M059J (cell line): ENCODE results near the gene CBFB. TPM values are rescaled to one million over a fixed set of nuclear protein-coding genes. Genes with fewer than 3 reads are reported as not detected.
A peak's percentile ranks its signal among the peaks of the same experiment; 100 is the strongest.
"Not testable (repeated sequence)": the region's sequence is repeated elsewhere in the genome, so short reads cannot be mapped to it uniquely, and the experiment has no call there.

Experiments used
- DNase-seq: peaks from one replicate; pipeline ENCODE4 v3.0.0-alpha.2; 2012; ENCODE audit warnings: low read depth
- total RNA-seq: library from RNA; depleted of rRNA; stranded (reverse); fragments of >200 nt; shearing (Covaris generic); gene quantifications from 2 replicates; pipeline ENCODE4 v1.2.3, GENCODE V29; 2014; rRNA removed

CBFB gene
- total RNA-seq = 86.5 and 111 TPM in 2 replicates

DNA sequence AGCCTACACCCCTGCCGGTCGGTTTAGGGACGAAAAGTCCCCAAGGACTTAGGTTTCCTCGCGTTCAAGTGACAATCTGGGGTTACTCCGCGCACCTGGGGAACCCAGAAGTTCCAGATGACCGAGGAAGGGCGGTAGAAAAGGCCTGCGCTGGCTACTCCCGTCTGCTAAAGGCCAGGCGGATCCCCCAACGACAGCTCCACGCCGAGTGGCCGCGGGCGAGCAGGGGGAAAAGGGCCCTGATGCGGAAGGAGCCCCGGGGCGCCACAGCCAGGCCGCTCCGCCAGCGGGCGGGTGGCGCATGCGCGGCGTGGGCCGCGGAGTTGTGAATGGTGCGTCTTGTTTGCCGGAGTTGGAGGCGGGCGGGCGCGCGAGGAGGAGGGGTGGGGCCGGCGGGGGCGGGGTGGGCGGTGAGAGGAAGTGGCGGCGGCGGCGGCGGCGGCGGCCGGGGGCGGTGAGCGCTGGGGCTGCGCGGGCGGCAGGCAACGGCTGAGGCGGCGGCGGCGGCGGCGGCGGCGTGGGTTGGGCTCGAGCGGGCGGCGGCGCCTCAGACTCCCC lies at the start of gene CBFB:
Gene CBFB, plus strand, starts transcription at position 454 of the 558 bp plus-strand sequence. CDS start 259 bp downstream, outside the sequence.
- peak; percentile 90 for DNase-seq

DNA sequence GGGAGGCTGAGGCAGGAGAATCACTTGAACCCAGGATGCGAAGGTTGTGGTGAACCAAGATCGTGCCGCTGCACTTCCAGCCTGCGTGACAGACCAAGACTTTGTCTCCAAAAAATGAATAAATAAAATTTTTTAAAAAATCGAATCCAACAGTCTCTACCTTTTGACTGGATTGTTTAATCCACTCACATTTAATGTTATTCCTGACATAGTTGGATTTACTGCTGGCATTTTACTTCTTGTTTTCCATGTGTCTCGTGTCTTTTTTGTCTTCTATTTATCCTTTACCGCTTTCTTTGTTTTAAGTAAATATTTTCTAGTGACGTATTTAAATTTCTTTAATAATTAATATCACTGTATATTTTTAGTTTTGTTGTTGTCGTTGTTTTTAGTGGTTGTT lies 45.9 kb upstream of the CBFB start:
- no peak for DNase-seq

DNA sequence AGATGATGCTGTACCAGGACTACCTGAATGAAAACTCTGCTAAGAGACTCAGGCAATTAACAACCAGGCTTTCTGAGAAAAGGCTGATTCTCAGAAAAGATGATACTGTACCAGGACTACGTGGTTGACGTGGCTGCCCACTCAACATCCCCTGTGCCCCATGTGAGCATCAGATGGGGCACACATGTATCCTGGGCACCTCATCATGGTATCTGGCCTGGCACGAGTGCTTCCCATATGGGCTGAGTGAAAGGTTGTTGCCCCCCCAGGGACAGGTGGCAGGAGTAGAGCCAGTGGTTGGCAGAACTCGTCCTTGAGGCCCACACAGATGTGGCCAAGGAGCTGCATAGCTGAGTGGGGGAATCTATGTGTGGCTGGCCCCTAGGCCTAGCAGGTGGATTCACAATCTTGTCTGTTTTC lies 44.0 kb upstream of the CBFB start:
- DNase-seq = no peak

DNA sequence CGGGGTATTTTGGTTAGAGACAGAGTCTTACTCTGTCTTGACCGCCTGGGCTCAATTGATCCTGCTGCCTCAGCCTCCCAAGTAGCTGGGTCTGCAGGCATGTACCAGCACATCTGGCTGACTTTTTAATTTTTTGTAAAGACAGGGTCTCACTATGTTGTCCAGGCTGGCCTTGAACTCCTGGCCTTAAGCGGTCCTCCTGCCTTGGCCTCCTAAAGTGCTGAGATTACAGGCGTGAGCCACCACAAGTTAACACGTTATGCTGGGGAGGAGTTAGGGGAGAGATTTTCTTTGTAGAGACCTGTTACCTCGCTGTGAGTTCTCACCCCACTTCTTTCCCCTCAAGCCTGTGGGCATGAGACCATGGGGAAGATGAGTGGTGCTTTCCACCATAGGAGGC lies 42.4 kb upstream of the CBFB start:
- DNase-seq = no peak

DNA sequence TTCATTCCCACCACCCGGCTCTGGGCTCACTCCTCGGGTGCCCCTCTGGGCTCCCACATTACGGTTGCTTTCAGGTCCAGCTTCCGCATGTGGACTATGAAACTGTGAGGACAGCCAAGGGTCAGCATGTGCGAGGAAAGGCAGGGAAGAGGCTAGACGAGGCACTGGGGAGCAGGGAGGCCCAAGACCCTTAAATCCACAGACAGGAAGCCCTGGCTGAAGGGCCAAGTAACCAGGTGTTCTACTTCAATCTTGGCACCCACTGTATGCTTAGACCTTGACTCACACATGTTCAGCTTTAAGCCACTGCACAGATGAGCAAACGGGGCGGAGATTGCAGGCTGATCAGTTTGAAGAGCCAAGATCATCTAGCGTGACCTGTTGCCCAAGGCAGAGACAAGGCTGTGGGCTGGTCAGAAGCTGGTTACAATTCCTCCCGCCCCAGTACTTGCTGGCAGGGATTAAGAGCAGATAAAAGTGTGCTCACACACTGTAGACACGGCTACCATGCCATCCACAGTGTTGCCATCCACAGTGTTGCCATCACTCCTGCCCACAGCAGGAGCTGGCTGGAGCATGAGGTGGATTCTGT lies 40.7 kb upstream of the CBFB start, which contains the start of gene CES4A:
Gene CES4A, plus strand, starts transcription at position 393 of the 592 bp plus-strand sequence. Its CDS starts 184 bp downstream, at position 577.
- DNase-seq = peak; percentile 40

DNA sequence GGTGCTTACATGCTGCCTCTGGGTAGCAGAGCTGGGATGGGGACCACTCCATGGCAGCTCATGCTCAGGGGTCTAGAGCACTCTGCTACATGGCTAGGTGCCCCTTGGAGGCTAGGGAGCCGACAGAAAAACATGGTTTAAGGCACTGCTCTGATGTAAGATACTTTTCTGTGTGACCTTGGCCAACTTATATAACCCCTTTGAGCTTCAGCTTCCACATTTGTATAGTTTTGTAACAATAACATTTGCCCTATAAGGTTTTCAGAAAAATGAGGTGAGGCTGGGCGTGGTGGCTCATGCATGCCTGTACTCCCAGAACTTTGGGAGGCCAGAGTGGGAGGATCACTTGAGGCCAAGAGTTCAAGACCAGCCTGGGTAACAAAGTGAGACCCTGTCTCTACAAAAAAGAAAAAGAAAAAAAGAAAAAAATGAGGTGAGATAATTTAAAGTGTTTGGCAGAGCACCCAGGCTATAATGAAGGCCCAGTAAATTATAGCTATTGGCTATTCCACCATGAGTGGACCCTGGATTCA lies 37.3 kb upstream of the CBFB start:
- DNase-seq = no peak

DNA sequence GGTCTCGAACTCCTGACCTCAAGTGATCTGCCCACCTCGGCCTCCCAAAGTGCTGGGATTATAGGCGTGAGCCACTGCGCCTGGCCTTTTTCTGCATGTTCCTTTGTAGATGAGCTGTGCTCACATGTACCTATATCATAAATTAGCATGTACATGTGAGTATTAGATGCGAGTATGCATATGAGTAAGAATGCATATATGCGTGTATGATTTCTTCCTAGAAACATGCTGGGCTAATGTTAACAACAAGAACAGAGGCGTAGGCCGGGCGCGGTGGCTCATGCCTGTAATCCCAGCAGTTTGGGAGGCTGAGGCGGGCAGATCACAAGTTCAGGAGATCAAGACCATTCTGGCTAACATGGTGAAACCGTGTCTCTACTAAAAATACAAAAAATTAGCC lies 35.4 kb upstream of the CBFB start:
- not testable (repeated sequence) for DNase-seq

DNA sequence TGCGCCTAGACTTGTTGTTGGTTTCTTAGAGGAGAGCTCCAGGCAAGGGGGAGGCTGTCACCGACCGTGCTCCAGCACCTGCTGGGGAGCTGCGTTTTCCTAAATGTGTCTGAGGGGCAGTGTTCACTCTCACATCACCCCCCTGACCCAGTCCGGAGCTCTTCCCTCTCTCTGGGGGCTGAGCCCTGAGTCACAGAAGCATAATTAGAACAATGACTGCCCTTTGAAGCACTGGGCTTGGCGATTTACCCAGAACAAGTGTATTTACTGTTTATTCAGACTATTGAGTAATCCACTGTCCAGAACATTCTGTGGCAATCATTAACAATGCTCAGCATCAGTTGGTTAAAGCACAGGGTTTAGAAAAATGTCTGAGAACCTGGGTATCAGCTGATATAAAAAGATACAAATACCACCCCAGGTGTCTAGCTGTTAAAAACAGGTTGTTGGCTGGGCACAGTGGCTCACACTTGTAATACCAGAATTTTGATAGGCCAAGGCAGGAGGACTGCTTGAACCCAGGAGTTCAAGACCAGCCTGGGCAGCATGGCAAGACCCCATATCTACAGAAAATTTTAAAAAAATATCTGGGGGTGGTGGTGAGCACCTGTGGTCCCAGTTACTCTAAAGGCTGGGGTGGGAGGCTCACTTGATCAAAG lies 32.5 kb upstream of the CBFB start:
- peak; percentile 61 for DNase-seq

DNA sequence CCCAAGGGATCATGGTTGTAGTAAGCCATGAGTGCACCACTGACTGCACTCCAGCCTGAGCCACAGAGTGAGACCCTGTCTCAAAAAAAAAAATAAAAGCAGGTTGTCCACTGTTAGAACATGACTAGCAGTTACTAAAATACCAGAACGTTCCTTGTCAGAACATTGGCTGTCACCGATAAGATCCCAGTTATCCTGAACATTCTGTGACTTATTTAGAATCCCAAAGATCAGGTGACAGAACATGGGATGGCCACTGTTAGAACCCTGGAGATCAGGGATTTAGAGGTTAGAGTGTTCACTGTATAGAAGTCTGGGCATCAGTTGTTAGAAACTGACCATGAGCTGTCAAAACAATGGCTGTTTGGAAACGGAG lies 32.0 kb upstream of the CBFB start:
- DNase-seq = no peak

DNA sequence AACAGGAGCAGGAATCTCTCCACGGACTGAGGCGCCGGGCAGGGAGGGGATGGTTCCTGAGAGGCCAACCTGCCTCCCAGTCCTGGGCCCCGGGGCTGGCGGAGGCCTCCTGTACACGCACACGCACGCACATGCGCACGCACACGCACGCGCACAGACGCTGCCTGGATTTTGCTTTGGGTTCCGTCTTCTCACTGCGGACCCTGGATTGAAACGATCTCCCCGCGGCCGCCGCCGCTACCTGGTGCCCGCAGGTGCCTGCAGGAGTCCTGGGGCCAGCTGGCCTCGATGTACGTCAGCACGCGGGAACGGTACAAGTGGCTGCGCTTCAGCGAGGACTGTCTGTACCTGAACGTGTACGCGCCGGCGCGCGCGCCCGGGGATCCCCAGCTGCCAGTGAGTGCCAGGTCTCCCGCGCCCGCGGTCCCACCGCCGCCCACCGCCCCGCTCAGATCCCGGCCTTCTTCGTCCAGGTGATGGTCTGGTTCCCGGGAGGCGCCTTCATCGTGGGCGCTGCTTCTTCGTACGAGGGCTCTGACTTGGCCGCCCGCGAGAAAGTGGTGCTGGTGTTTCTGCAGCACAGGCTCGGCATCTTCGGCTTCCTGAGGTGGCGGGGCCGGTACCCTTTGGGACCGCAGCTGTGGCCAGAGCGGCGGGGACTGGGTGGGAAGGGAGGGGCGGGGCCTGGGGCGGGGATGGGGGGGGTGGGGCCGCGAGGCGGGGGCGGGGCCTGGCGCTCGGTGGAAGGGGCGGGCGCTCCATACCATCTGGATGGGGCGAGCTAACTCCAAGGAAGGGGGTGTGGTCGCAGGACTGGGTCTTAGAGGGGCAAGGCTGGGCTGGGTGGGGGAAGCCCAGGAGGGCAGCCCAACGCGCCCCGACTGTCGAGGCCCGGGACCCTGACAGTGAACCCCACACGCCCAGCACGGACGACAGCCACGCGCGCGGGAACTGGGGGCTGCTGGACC lies 28.3 kb upstream of the CBFB start:
- DNase-seq = no peak

DNA sequence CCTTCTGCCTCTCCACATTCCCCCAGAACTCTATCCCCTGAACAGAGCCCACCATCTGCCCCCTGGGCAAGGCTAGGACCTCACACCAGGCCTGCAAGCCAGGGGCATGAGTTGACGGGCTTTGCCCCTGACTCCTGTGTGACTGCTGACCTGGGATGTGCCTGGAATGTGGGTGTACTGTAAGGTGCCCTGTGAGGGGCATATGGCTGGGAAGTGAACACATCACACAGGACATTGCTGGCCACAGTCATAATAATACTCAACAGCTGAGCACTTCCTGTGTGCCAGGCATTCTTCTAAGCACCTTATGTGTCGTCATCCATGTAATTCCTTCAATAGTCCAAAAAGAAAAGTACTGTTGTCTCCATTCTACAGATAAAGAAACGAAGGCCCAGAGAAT lies 27.2 kb upstream of the CBFB start:
- DNase-seq = peak; percentile 39

DNA sequence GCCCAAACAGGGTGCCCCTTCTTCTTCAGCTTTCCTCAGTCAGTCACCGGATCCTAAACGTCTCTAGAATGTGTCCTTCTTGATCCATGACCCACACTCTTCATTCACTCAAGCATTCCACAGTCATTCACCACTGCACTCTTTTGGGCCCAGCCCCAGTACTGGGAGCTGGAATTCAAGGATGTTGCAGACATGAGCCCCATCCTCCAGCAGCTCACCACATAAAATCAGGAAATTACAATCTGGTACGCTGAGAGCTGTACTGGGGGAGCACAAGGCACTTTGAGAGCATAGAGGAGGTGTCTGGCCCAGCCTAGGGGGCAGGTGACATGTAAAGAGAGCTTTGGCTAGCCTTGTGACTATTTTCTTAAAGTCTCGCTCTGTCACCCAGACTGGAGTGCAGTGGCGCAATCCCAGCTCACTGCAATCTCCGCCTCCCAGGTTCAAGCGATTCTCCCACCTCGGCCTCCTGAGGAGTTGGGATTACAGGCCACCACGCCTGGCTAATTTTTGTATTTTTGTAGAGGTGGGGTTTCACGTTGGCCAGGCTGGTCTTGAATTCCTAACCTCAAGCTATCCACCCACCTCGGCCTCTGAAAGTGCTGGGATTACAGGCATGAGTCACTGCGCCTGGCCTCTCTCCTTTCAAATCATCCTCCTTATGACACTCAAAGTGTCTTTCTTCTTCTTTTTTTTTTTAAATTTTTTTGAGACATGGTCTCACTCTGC lies 21.9 kb upstream of the CBFB start:
- peak; percentile 29 for DNase-seq

DNA sequence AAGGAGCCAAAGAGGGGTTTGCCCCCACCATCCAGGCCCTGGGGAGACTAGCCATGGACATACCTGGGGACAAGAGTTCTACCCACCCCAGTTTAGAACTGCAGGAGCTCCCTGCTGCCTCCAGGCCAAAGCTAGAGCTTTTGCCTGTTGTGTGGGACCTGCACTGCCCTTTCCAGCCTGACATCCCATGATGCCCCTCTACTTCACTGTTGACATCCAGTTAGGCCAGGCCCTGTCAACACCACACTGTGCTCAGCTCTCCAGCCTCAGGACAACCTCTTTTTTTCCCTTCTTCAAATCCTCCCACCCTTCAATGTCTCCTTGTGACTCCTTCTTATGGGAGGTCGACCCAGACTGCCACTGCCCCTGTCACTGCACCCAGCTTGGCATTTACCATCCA lies 19.8 kb upstream of the CBFB start:
- no peak for DNase-seq

DNA sequence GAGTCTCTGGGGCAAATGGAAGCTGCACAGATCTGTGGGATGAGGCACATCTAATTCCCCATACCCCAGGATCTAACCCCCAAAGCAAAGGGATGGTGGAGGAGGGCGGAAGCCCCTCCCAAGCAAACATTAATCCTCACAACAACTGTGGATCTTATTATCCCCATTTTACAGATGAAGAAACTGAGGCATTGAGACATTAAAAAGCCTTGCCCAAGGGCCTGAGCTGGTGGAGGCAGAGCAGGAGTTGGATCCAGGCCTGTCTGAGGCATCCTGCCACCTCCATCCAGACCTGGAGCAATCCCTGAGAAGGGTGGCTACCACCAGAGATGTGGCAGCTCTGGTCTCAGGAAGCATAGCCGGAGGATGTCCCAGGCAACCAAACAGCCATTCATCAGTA lies 17.7 kb upstream of the CBFB start:
- no peak for DNase-seq

DNA sequence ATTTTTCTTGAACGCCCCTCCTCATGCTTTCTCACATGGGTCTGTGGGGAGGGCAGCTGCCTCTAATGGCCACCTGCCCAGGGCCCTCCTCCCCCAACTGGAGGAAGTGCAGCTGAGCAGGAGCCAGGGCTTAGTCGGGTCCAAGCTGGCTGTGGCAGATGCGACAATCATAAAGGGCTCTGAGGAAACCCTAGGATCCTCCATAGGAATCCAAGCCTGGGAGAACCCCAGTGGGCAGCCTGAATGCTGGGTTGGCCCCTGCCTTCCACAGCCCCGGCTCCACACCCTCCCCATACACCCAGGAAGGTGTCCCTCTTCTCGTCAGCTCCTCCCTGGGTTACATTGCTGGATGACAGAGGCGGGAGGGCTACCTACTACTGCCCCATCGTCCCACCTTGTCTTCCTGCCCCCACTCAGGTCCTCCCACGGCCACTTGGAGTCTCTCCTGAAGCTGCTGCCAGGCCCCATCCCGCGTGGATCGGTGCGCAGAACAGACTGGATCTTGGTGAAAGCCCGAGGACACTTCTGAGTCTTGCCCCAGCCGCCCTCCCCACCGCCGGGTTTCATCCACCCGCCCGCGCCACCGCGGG lies 15.6 kb upstream of the CBFB start:
- no peak for DNase-seq

DNA sequence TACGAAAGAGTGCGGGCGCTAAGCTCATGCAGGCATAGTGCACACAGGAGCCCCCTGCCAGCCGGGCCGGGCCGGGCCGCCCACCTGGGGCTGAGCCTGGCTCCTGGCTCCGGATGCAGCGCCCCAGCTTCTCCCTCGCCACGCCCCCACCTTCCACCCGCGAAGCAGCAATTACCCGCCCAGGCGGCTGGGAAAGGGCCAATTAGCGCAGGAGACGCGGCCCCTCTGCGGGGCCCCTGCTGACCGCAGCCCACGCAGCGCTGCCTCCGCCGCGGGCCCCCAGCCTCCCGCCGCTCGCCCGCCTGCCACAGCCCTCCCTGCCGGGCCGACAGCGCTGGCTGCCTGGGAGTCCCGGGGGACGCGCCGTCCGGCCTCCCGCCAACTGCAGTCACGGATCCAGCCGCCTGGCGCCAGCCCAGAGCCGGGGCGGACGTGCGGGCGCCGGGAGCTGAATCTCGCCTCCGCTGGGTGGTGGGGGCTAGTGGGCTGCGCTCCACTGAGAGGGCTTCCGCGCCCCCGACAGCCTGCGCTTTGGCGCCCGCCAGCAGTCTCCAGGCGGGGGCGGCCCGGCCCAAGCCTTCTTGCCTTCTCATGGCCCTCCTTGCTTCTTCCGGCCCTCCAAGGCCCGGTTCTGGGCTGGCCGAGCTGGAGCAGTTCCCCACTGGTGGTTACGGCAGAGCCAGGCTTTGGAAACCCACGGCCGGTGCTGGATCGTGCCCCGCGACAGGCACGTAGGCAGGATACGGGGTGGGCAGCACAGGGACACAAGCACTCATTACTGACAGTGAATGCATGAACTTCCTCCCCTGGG lies 14.9 kb upstream of the CBFB start:
- DNase-seq = peak; percentile 54

DNA sequence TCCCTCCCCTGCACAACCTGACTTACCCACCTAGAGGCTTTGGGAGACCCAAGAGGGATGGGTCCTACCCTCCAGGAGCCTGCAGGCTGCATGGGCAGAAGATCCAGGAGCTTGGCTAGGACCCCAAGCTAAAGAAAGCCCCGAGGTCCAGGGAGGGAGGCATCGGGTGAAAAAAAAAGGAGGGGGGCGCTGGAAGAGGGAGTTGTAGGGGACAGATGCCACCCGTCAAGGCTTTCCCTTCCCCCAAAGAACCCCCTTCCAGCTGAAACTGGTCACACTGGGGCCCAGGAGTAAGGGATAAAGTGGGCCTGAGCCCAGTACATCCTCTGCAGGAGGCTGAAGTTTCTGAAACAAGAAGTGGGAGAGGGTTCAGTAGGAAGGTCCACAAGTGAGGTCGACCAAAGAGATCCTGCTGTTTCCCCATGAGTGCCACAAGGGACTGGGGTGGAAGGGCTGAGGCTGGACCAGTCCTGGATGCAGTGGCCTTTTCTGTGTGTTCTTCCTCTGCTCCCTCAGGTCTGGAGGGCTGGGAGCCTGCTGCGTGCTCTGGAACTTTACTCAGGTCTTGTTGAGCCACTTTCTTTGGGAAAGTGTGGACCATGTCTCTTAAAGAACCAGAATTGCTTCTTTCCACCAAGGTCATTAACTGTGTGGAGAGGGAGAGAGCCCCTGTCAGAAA lies 14.2 kb upstream of the CBFB start:
- DNase-seq = no peak

DNA sequence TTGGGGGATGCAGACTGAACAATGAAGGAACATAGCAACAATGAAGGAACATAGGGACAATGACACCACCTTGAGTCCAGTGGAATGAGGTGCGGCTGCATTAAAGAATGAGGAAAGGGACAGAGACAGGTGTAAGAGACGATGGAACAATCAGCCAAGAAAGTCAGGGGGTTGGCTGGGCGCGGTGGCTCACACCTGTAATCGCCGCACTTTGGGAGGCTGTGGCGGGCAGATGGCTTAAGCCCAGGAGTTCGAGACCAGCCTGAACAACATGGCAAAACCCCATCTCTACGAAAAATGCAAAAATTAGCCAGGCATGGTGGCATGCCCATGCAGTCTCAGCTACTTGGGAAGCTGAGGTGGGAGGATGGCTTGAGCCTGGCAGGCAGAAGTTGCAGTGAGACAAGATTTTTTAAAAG lies 13.6 kb upstream of the CBFB start:
- peak; percentile 27 for DNase-seq

DNA sequence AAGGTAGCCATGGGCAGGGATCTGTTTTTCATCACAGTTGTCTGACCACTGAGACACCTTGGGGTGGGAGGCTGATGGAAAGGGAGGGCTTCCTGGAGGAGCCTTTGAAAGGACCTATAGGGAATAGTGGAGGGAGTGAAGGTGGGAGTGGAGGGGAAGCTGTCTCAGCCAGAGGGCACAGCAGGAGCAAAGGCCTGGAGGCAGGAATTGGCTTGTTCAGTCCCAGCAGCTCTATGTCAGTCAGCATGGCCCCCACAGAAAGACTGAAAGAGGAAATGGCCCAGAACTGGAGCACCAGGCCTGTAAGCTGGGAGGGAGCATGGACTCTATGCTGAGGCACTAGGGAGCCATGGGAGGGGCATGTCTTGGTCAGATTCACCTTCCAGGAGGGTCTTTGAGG lies 12.8 kb upstream of the CBFB start:
- DNase-seq = no peak
